Heart right ventricle (tissue), 16 donors: Measurements from ENCODE around the gene C11orf68. TPM values are rescaled to one million over a fixed set of nuclear protein-coding genes. Genes with fewer than 3 reads are reported as not detected.
A peak's percentile ranks its signal among the peaks of the same experiment; 100 is the strongest.

Experiments
- ATAC-seq, 8 donors: fragments of 200-7000 bp; cut with Tn5 transposase; one replicate each; pipeline ENCODE4 v1.9.1; 2020; ENCODE audit warnings: mild to moderate bottlenecking in 8 of 8, moderate library complexity in 8 of 8, moderate number of reproducible peaks in 1 of 8
- DNase-seq, 2 donors: peaks; one replicate each; pipeline ENCODE4 v3.0.0-alpha.2; 2020
- H3K27ac ChIP-seq, 10 donors: fragments of 200-600 bp; sonication (generic) in 2 of 10; one replicate each; pipeline versions ENCODE4 v1.5.0 to v1.8.0; 2020 to 2022; ENCODE audit warnings: mild to moderate bottlenecking in 3 of 10
- H3K27me3 ChIP-seq, 7 donors: fragments of 200-600 bp; one replicate each; pipeline ENCODE4 v1.8.0; 2021 to 2022; ENCODE audit warnings: mild to moderate bottlenecking in 2 of 7
- H3K36me3 ChIP-seq, 9 donors: fragments of 200-600 bp; sonication (generic) in 1 of 9; one replicate each; pipeline versions ENCODE4 v1.5.0 to v1.8.0; 2020 to 2022; ENCODE audit warnings: mild to moderate bottlenecking in 2 of 9
- H3K4me1 ChIP-seq, 9 donors: fragments of 200-600 bp; sonication (generic) in 1 of 9; one replicate each; pipeline versions ENCODE4 v1.5.0 to v1.8.0; 2020 to 2022; ENCODE audit warnings: mild to moderate bottlenecking in 4 of 9
- H3K4me3 ChIP-seq, 10 donors: fragments of 200-600 bp; sonication (generic) in 2 of 10; one replicate each; pipeline versions ENCODE4 v1.5.0 to v1.8.0; 2020 to 2022; ENCODE audit warnings: mild to moderate bottlenecking in 7 of 10, moderate library complexity in 2 of 10
- H3K9me3 ChIP-seq, 11 donors: fragments of 200-600 bp in 10 of 11; sonication (generic) in 2 of 11; one replicate each; pipeline versions ENCODE4 v1.5.0 to v1.8.0; 2013 to 2022; ENCODE audit warnings: mild to moderate bottlenecking in 2 of 11, control low read depth in 1 of 11, moderate library complexity in 1 of 11
- WGBS, 2 donors: extraction: QIAGEN DNeasy Blood & Tissue Kit; methylation state at CpG; one replicate each; pipeline ENCODE4 v1.1.7; 2013; ENCODE audit warnings: inconsistent platforms in 1 of 2; 5-methylcytosine and 5-hydroxymethylcytosine counted together
- intact Hi-C, 10 donors: fragments of 100-400 bp; cut with DNase I; formaldehyde crosslinking; loops; one replicate each; pipeline versions ENCODE4 v1.11.1 to v1.14.2; 2022
- polyA plus RNA-seq, 2 donors: library from polyadenylated mRNA; stranded (reverse); fragments of 200-250 nt; gene quantifications; one replicate each; pipeline ENCODE4 v1.2.3, GENCODE V29; 2013
- total RNA-seq, 10 donors: library from RNA; stranded (reverse); fragmentation: NEBNext Ultra II Directional in 3 of 10; extraction: Animal tissue kit (Norgen Biotek cat#: 25700) in 3 of 10; gene quantifications; one replicate each; pipeline versions ENCODE4 v1.2.1 to v1.2.4, GENCODE V29; 2021 to 2023
- TF ChIP-seq, protein P1 (sequence below), 9 donors: fragments of 200-600 bp; sonication (generic) in 2 of 9; IDR thresholded peaks; one replicate each; pipeline versions ENCODE4 v1.5.0 to v1.8.0; 2021 to 2022; ENCODE audit warnings: antibody characterized with exemption in 9 of 9, mild to moderate bottlenecking in 5 of 9, moderate library complexity in 1 of 9
- donor health status: Arrhythmogenic right ventricular cardiomyopathy.
- donor health status: ischemic (EF 13 %, LVEDD 7.1; RV severe dilation, severe dysfunction).
- donor health status: healthy with polysubstance abuse.
- donor health status: DM: no; HTN: yes; CAD: no.
- donor health status: DM: no; HTN: no; CAD: no.
- donor health status: ischemic (EF 25% LVEDD 6.9; RV normal size, moderate dysfunction).
- donor health status: ischemic (EF 25% LVEDD 5.7; RV mildly dilated, moderate dysfunction).
- donor health status: healthy.
- donor health status: DM: yes; HTN: yes; CAD: no.
- donor health status: Ischemic cardiomyopathy.
- donor health status: ischemic (EF 35%, LVEDD 5.7; RV mildly dilated, moderate dysfunction).
- donor health status: nonischemic (EF 11% LVEDD 7.7; RV severe dilation, severe dysfunction).
- donor health status: DM: yes; HTN: yes; CAD: no.
- donor health status: PGD.
- donor health status: ischemic (EF 29% LVEDD 5.4; RV normal size, mild dysfunction).
- donor health status: nonischemic (EF 23%, LVEDD 6.1; RV moderate dilation, normal function).

The C11orf68 gene
- total and polyA plus RNA-seq, 12 donors: 35.7 to 49.2 (median 40.9) TPM

DNA sequence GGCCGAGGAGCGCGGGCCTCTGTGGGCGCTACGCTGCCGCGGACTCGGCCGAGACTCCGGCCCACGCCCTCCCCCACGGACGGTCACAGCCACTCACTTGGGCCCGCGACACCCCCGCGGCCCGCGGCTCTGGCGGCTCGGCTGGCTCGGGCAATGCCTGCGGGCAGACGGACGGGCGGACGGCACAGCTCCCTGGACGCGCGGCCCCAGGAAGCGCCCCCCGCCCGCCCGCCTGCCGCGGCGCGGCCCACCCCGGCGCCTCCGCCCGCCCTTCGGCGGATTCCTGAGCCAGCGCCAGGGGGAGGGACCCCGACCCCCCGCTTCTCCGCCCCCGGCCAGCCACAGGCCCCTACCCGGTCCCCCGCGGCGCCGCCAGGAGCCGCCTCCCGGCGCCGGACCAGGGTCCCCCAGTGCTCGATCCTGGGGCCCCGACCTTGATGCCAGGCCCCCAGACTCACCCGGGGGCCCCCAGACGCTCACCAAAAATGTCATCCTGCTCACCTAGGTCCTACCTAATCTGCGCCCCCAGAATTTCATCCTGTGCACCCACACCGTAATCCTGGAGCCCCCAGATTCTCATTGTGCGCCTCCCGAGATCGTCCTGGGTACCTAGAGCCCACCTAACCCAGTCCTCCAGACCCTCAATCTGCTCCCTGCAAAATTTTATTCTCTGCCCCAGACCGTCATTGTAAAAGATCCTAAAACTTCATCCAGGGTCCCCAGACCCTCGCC, 46.1 kb downstream of the C11orf68 start, which contains the start of gene EFEMP2:
EFEMP2 (minus strand) TSS at position 215 of the 732 bp plus-strand sequence. CDS start 446 bp downstream, outside the sequence.
- intact Hi-C loops: loop anchor here in 4 of 10 donors (1.0 to 2.0 kb wide), 3 partner anchors 12 to 47 kb away; partner anchors contain the start of genes FIBP (in 2 of the 4), MUS81 (in 2 of the 4), C11orf68 (in 1 of the 4) and DRAP1 (in 1 of the 4)
- WGBS, 2 donors: 2% methylated on average over 40 to 66 of the region's 69 CpGs
- Histone ChIP-seq H3K4me3 (peak within 1 kb of the TSS; percentile 47 to 73 (median 68)), H3K27ac (peak within 1 kb of the TSS; percentile 84 to 97 (median 96)), H3K9me3 (no peaks in the 10 kb centered on the region), H3K36me3 (peaks cover 0 to 33% (median 17%) of the 10 kb centered on the region in 9 donors), H3K27me3 (no peaks in the 10 kb centered on the region), H3K4me1 (peaks cover 16 to 40% (median 29%) of the 10 kb centered on the region in 9 donors)
- ATAC-seq (peak; percentile 23 to 62 (median 42)), DNase-seq (peak; percentile 60)
- TF ChIP-seq, protein P1, sequence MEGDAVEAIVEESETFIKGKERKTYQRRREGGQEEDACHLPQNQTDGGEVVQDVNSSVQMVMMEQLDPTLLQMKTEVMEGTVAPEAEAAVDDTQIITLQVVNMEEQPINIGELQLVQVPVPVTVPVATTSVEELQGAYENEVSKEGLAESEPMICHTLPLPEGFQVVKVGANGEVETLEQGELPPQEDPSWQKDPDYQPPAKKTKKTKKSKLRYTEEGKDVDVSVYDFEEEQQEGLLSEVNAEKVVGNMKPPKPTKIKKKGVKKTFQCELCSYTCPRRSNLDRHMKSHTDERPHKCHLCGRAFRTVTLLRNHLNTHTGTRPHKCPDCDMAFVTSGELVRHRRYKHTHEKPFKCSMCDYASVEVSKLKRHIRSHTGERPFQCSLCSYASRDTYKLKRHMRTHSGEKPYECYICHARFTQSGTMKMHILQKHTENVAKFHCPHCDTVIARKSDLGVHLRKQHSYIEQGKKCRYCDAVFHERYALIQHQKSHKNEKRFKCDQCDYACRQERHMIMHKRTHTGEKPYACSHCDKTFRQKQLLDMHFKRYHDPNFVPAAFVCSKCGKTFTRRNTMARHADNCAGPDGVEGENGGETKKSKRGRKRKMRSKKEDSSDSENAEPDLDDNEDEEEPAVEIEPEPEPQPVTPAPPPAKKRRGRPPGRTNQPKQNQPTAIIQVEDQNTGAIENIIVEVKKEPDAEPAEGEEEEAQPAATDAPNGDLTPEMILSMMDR (IDR thresholded peaks at IDR 0.05): no peak

DNA sequence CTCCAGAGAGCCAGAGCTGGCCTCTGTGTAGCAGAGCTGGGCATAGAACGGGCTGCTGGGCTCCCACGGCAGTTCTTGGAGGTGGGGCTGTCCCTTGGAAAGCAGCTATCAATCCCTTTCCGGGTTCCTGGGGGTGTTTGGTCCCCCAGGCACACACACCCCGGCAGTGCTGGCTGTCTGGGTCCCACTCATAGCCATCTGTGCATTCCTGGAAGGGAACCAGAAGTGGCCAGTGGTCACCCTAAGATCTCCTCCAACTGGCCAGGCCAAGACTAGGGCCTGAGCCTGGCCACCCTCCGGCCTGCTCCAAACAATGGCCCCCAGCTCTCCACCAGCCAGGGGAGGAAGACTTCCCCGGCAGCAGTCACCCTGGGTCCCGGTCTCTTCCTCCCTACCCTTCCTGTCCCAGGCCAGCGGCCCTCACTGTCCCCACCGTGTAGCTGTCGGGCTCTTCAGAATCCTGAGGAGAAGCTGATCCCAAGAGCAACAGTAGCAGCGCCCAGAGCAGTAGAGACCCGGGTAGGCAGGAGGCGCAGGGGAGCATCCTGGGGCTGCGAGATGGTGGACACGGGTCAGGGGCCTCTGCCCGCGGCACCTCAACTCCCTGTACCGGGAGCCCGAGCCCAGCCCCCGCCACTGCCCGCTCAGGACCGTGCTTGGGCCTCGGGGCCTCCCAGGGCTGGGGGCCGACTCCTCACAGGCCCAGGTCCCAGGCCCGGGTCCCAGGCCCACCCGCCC, 46.9 kb downstream of the C11orf68 start:
- intact Hi-C loops: loop anchor here in 2 of 10 donors (2.0 kb wide), 1 partner anchor 17 kb away; the partner anchor contains the start of gene FIBP (in 2 of the 2)
- peaks cover 0 to 41% (median 24%) of the 10 kb centered on the region in 9 donors for H3K36me3 ChIP-seq
- no peak for DNase-seq

DNA sequence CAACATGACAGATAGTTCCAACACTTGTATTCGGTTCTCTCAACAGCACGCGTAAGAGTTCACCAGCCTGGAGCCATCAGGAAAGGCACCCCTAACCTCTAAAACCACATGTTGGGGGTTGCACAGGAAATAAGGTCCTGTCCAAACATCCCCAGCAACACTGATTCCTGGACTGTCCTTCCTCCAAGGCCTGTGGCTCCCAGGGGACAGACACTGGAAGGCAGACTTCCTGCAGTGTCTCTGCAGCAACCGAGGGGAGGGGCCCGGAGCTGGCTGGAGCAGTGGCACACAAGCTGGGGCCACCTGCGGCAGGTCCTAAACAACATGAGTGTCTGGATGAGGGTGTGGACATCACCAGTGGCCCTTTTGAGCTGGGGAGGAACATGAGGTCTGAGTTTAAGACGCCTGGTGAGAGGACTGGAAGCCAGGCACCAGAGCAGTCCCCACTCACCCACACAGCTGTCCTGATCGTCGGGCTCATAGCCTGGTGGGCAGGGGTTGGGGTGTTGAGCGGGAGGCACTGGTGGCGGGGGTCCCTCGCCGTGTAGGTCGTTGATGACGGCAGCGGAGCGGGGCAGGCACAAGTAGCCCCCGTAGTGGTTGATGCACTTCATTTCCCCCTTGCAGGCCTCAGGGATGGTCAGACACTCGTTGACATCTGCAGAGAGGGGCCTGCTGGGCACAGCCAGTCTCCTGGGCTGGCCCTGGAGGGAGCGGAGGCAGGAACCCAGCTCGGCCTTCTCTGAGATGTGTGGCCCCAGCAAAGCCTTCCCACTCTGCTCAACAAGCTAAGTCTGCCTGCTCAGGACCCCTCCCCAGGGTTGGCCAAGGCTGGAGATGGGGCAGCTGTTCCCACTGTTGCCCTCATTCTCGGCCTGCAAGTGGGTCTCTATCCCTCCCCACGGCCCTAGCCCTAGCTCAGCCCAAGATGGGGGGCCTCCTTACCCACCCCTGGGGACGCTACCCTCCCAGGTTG, 47.9 kb downstream of the C11orf68 start:
- Histone ChIP-seq H3K27me3 (no peaks in the 10 kb centered on the region), H3K4me1 (peaks cover 16 to 44% (median 29%) of the 10 kb centered on the region in 9 donors), H3K27ac (peak overlapping the region; percentile 84 to 97 (median 96)), H3K4me3 (peak overlapping the region in 8 of 10 donors; percentile 64 to 73 (median 68)), H3K9me3 (no peaks in the 10 kb centered on the region), H3K36me3 (peaks cover 0 to 51% (median 33%) of the 10 kb centered on the region in 9 donors)
- TF ChIP-seq, protein P1 (IDR thresholded peaks at IDR 0.05): no peak
- 57 to 61% methylated on average over 24 of the region's 24 CpGs for WGBS, 2 donors
- peak in 1 of 8 donors; percentile 8 for ATAC-seq
- peak; percentile 61 to 72 for DNase-seq
- intact Hi-C loops: no loop called here

More for the DNA sequence above, 46.9 kb downstream of the C11orf68 start:
- peaks cover 16 to 44% (median 29%) of the 10 kb centered on the region in 9 donors for H3K4me1 ChIP-seq
- WGBS, 2 donors: 5 to 13% methylated on average over 23 to 26 of the region's 26 CpGs
- H3K27me3 ChIP-seq: no peaks in the 10 kb centered on the region
- TF ChIP-seq, protein P1 (IDR thresholded peaks at IDR 0.05): peak in 3 of 9 donors; percentile 36 to 41 (median 37)
- H3K4me3 ChIP-seq: peak overlapping the region; percentile 47 to 73 (median 68)
- no peaks in the 10 kb centered on the region for H3K9me3 ChIP-seq
- ATAC-seq: peak; percentile 7 to 19 (median 14)
- H3K27ac ChIP-seq: peak overlapping the region; percentile 84 to 97 (median 96)
